Colon (tissue), 2 donors: ENCODE data around the gene ECHDC3.
"Not testable (repeated sequence)": the region's sequence is repeated elsewhere in the genome, so short reads cannot be mapped to it uniquely, and the experiment has no call there.

Source experiments
- FAIRE-seq: peaks from 2 replicates; lab custom pipeline; 2012; peaks lifted over from hg19 to GRCh38; lab: Jason Lieb, UNC
- donor health status: control.
- donor health status: control.

The ECHDC3 gene, protein sequence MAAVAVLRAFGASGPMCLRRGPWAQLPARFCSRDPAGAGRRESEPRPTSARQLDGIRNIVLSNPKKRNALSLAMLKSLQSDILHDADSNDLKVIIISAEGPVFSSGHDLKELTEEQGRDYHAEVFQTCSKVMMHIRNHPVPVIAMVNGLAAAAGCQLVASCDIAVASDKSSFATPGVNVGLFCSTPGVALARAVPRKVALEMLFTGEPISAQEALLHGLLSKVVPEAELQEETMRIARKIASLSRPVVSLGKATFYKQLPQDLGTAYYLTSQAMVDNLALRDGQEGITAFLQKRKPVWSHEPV

DNA sequence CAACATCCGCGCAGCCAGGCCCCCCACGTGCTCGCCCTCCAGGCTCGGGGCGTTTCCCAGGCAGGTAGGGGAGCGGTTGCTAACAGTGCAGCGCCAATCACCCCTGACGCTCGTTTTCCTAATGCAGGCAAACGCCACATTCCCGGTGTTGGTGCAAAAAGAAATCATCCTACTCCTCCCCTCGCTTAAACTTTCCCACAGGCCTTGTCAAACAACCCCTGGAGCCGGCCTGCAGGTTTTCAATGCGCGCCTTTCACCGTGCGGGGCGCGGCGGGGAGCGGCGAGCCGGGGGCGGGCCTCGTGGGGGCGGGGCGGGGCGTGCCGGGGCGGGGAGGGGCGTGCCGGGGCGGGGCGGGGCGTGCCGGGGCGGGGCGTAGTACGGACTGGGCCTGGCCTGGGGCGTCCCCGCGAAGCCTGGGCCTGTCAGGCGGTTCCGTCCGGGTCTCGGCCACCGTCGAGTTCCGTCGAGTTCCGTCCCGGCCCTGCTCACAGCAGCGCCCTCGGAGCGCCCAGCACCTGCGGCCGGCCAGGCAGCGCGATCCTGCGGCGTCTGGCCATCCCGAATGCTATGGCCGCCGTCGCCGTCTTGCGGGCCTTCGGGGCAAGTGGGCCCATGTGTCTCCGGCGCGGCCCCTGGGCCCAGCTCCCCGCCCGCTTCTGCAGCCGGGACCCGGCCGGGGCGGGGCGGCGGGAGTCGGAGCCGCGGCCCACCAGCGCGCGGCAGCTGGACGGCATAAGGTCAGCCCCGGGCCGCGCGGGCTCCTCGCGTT lies at the start of gene ECHDC3:
Gene ECHDC3 (plus strand): TSS at position 374 of the 770 bp plus-strand sequence. CDS start 195 bp downstream, at position 569.
- no peak for FAIRE-seq

DNA sequence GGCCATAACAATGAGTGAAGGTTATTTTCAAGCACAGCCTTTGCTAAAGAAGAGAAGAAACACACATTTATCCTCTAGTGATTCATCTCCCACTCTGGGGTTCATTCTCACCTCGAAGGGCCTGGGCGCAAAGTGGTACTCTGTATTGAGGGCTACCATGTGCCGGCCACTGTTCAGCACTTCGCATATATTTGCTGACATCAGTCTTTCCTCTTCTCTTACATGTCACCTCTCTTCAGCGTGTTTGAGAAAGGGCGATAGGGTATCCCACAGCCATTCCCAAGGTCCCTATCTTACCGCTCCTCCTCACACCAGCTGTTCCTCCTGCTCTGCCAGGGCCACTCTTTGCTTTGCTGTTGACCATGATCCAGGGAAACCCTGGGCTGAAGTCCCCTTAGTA lies 48.8 kb upstream of the ECHDC3 start:
- FAIRE-seq: no peak

DNA sequence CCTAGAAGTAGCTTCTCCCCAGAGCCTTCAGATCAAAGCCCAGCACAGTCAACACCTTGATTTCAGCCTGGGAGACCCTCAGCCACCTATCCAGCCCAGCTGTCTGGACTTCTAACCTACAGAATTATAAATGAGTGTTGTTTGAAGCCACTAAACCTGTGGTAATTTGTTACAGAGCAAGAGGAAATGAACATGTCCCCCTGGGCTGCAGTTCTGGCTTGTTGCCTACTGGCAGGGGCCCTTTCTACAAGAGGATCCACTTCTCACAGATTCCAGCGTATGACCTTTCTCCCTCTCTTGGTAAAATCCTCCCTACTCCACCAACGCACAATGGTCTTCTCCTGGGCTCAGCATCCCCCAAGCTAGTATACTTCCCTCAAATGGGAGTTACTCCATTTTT lies 46.4 kb upstream of the ECHDC3 start:
- FAIRE-seq: no peak

DNA sequence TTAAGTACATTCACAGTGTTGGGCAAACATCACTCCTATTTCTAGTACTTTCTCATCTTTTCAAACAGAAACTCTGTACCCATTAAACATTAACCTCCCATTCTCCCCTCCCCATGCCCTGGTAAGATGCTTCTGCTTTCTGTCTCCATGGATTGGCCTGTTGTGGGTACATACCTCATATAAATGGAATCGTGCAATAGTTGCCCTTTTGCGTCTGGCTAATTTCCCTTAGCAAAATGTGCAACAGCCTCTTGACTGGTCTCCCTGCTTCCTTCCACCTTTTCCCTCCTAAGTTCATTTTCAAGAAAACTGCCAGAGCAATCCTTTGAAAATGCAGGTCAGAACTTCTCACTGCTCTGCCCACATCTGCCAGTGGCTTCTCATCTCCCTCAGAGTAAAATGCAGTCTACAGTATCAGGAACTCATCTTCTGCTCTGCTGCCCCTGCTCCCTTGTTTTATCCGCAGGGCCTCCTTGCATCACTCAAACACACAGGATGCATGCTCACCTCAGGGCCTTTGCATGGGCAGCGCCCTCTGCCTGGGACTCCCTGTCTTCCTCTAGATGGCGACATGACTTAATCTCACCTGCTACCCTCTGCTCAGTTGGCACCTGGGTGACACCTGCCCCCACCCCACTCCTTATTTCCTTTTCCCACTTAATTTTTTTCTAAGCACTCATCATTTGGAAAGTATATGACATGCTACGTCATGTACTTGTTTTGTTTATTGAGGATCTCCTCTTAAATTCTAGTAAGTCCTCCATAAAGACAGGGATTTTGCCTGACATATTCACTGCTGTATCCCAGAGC lies 44.3 kb upstream of the ECHDC3 start:
- no peak for FAIRE-seq

DNA sequence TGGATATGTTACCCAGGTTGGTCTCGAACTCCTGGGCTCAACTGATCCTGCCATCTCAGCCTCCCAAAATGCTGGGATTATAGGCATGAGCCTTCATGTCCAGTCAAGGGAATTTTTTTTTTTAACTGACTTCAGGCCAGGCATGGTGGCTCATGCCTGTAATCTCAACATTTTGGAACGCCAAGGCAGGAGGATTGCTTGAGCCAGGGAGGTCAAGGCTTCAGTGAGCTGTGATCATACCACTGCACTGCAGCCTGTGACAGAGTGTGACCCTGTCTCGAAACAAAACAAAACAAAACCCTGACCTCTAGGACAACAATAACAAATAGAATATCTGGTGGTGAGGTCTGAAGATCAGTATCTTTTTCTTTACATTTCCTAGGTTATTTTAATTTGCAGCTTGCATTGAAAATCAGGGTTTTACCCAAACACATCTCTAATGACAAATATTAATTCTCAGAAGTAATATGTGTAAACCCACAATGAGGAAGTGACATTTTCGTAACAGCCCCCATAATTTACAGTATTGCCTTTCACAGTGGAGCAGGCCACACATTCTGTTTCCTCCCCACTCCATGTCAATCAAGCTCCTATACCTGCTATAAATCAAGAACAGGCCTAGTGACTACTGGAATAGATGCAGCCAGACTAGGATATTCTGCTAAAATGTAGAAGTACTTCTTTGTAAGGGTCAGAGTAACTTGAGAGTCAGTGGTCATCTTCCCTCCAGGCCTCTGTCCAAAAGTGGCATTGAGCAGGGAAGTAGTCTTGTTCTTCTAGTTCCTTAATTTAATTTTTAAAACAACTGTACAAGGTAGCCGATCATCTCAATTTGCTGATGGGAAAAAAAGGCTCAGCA lies 43.3 kb upstream of the ECHDC3 start:
- no peak for FAIRE-seq

DNA sequence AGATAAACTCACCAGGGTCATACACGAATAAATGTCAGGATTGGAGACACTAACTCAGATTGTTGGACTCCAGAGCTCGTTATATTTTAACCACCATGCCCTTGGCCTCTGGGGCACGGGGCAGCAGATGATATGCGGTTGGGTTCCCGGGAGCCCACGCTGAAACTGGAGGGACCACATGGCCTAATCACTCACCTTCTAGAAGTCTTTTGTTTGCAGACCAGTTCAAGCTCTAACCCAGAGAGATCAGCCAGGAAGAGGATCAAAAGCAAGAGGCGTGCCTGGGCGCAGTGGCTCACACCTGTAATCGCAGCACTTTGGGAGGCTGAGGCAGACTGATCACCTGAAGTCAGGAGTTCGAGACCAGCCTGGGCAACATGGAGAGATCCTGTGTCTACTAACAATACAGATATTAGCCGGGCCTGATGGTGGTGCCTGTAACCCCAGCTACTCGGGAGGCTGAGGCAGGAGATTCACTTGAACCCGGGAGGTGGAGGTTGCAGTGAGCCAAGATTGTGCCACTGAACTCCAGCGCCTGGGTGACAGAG lies 42.6 kb upstream of the ECHDC3 start:
- FAIRE-seq: no peak

DNA sequence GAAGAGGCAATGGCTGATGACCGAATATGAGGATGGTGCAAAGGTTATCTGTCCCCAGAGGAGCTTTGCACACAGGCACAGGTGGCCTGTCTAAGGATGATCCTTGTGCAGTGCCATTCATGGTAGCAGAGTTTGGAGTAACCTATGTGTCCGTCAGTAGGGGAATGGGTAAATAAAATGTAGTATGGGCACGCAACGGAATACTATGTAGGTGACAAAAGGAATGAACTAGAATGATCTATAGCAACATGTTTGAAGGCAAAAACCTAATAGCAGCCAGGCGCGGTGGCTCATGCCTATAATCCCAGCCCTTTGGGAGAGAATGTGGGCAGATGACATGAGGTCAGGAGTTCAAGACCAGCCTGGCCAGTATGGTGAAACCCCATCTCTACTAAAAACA lies 41.6 kb upstream of the ECHDC3 start:
- FAIRE-seq: no peak

DNA sequence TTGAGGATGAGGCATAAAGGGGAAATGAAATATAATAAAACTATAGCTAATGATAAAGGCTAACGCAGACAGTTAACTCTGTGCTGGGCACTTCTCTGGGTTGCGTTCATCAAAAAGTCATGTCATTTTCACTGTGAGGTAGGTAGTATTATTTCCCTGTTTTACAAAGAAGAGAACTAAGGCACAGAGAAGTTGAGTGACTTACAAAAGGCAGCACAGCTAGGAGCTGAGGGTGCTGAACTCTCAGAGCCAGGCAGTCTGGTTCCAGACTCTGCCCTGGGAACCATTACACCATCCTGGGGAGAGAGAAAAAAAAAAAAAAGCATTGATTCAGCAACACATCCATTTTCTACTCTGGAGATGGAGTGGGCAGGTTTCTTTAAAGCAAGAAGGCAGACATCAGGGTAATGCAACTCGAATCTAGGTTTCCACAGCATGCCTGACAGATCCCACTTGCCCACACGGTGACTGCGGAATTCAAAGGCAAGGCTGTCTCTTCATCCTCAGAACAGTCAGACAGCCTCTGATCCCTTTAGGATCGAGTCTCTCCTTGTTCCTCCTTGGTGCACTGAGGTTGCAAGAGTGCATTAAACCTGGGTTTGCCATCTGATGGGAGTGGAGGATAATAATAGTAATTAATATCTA lies 40.6 kb upstream of the ECHDC3 start:
- no peak for FAIRE-seq

DNA sequence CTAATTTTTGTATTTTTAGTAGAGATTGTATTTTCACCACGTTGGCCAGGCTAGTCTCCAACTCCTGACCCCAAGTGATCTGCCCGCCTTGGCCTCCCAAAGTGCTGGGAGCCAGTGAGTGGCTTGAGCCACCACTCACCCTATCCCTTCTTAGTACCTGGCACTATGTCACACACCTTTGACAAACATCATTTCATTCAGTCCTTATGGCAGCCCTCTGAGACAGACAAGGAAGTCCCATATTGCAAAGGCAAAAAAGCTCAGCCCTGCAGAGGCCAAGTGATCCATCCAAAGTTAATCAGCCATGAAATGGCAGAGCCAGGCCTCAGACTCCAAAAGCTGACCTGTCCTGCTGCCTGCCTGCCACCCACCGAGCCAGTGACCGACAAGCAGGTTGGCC lies 39.9 kb upstream of the ECHDC3 start:
- FAIRE-seq: no peak

DNA sequence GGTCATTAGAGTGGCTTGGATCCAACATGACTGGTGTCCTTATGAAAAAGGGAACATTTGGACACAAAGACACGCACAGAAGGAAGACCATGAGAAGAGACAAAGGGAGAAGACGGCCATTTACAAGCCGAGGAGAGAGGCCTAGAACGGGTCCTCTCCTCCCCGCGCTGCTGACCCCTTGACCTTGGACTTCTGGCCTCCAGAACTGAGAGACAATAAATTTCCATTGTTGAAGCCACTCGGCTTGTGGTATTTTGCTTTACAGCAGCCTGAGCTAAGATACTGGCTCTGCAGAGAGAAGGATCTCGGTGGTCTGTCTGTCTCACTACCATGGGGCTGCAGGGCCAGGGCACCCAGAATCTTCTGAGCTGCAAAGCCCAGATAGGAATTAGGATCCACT lies 38.1 kb upstream of the ECHDC3 start:
- no peak for FAIRE-seq

DNA sequence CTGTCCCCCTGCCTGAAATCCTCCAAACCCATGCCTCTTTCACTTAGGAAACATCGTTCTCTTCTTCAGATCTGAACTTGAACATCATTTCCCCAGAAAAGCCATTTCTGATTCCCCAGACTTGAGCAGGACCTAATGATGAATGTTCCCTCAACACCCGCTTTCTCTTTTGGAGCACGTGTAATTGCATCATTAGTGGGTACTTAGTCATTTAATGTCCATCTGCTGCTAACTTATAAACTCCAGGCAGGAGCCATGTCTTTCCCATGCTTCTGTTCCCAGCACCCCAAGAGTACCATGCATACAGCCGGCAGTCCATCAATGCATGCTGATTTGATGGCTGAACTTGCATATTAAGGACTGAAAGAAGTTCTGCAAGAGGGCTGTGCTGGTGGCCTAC lies 36.5 kb upstream of the ECHDC3 start:
- no peak for FAIRE-seq

DNA sequence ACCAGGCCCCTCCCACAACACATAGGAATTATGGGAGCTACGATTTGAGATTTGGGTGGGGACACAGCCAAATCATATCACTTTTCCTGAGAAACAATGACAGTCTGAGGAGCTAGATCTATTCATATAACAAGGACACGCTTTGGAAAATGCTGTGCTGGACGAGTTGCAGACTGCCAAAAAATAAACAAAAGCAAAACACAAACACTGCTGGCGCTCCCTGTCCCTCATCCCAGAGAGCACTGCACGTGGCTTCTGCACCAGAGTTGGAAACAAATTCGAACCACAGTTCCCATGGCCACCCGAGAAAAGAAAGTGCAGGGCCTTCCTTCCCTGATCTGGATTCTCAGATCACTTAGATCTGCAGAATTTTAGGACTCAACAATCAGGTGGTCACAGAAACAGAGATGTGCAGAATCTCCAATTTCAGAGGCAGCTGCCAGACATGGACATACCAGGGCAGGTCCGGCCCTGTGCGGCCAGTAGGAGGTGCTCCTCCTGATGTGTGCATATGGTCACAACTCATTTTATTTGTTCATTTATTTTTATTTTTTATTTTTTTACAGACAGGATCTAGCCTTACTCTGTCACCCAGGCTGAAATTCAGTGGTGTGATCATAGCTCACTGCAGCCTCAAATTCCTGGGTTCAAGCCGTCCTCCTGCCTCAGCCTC lies 35.2 kb upstream of the ECHDC3 start:
- FAIRE-seq: no peak

DNA sequence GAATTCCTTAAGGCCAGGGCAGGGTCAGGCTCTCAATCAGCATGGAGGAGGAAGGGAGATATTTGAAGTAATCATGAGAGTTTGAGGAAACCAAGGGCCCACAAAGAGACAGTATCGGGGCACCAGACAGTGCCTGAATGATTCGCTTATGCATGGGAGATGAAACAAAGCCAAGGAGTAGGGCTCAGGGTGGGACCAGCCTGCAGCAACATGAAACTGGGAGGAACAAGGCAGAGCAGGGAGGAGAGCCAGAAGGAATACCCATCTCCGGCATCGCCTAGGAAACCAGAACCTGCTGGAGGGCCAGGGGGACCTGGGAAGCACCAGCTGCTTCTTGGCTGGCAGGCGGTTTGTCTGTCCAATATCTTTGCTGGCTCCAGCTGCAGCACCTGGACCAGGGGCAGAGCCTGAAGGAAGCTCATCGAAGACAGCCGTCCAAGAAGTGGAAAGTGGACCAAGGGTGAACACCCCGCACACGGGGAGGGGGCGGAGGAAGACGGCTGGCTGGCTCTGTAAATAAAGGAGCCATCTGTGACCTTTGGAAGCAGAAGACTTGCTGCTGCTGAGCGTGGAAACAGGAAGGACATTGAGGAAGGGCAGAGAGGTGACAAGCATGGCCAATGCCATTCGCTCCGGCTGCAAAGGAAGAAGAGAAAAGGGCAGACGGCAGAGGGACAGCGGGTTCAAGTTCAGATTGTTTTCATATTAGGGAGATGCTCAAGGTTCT lies 34.4 kb upstream of the ECHDC3 start:
- no peak for FAIRE-seq

DNA sequence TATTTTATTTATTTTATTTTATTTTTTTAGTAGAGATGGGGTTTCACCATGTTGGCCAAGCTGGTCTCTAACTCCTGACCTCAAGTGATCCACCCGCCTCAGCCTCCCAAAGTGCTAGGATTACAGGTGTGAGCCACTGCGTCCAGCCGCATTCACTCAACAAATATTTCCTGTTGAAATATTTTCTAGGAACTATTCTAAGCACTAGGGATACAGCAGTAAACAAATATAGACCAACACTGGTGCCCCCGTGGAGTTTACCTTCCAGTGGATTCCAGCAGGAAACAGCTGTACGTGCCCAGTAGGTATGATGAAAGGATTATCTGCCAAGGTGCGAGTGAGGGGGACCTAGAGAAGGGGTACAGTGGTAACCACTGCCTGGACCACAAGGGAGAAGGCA lies 33.4 kb upstream of the ECHDC3 start:
- not testable (repeated sequence) for FAIRE-seq

DNA sequence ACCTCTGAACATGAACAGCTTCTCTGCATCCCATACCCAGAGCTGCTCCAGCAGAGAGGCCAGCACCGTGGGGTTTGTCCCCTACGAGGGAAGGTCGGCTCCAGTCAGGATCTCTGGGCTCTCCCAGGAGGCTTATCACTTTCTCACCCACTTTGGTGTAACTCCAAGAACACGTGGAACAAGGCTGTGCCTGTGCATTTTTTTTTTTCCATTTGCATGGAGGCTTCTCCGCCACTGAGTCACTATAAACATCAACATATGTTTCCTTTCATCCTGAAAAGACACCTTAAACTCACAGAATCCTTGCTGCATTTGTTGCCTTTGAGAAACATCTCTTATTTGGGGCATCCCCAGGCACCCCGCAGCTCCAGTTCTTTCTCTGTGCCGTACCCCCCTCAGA lies 29.4 kb upstream of the ECHDC3 start:
- FAIRE-seq: no peak

DNA sequence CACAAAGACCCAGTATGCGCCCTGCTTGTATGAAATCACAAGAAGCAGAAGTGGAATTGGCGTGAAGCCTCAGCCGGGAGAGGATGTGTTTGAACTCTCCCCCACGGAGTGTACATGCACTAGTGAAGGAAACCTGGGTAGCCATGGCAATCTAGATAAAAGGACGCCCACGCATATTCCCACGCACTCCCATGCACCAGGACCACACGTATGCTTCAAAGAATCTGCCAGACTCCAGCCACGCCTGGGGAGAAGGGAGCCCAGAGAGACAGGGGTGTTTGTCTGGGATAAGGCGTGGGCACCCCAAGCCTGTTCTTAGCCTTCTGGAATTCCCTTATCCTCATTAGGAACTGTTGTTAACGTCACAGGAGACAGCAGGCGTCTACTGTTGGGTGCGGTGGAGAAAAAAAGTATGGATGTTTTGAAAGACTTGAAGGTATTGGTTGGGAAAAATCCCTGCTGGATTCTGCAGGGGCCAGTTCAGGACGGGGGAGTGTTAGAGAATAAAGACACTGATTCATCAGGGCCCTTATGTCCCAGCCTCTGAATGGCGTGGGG lies 28.9 kb upstream of the ECHDC3 start:
- FAIRE-seq: no peak

DNA sequence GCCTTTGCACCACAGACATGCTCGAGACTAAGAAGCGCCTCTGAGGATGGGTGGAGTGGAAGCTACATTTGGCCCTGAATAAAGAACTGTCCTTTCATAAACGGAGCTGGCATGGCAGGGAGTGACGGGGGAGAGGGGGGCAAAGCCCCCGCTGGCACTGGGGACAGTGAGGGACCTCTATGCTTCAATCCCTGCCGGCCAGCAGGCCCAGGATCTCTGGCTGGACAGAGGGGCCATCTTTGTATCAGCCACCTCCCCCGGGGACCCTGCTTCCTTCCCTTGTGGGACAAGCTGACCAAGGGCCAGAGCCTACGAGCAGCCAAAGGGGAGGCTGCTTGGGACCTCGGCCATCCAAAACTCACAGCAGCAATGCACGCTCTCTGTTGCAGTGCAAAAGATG lies 28.2 kb upstream of the ECHDC3 start:
- no peak for FAIRE-seq

DNA sequence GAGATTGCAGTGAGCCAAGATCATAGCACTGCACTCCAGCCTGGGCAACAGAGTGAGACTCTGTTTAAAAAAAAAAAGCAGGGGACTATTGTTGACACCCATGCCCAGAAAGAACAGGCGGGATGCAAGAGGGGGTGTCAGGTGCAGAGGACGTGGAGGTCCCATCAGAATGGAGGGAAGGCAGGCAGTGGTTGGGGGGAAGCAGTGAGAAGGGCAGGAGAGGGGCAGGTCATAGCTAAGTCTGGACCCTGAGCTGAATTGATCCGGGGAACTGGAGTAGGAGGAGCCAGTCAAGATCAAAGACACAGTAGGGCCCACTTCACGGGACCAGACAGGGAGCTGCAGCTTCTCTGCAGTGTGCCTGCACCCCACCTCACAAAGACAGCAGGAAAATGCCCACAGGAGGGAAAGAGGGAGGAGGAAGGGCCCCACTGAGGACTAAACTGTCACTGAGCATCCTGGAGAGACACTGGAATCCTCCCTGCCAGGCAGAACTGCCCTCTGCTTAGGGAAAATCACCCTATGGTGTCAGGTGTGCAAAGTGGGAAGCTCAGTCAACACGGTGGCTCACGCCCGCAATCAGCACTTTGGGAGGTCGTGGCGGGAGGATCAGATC lies 27.3 kb upstream of the ECHDC3 start:
- FAIRE-seq: no peak
